Measurements from ENCODE around the gene TTC7B. TPM values are rescaled to one million over a fixed set of nuclear protein-coding genes. Genes with fewer than 3 reads are reported as not detected.

The TTC7B gene
- total RNA-seq, 4 donors from 2014 or later = 35.0 to 78.7 (median 36.8) TPM

GRCh38 chr14:90644882-90645281 is 171.3 kb downstream of the TTC7B start:
- DNase-seq = peak; percentile 40 to 71
- Histone ChIP-seq H3K9me3 (no peaks in the 10 kb centered on the region), H3K27me3 (no peaks in the 10 kb centered on the region), H3K4me3 (no peak overlapping the region), H3K4me1 (peaks cover 40 to 41% of the 10 kb centered on the region in 2 donors), H3K36me3 (no peaks in the 10 kb centered on the region), H3K27ac (peak overlapping the region; percentile 71 to 85 (median 78))
- peak; percentile 83 to 89 for ATAC-seq
- intact Hi-C loops (cut with DNase I; ENCODE audit: low total_unique reads) = no loop called here
- in situ Hi-C loops (cut with MboI; ENCODE audit: low sequenced_read_pairs in 4 of 4) = no loop called here
- no peak for TF ChIP-seq CTCF (IDR thresholded peaks at IDR 0.05 in 4 of 5, conservative IDR thresholded peaks at IDR 0.05 in 1 of 5)
- no peak for TF ChIP-seq POLR2A (IDR thresholded peaks at IDR 0.05)

GRCh38 chr14:90643982-90644670 is 172.1 kb downstream of the TTC7B start:
- no peak for DNase-seq
- in situ Hi-C loops (cut with MboI; ENCODE audit: low sequenced_read_pairs in 4 of 4) = no loop called here
- no peak for ATAC-seq
- Histone ChIP-seq H3K27ac (peak overlapping the region; percentile 71 to 85 (median 78)), H3K27me3 (no peaks in the 10 kb centered on the region), H3K36me3 (no peaks in the 10 kb centered on the region), H3K4me1 (peaks cover 40 to 41% of the 10 kb centered on the region in 2 donors), H3K4me3 (no peak overlapping the region), H3K9me3 (no peaks in the 10 kb centered on the region)
- intact Hi-C loops (cut with DNase I; ENCODE audit: low total_unique reads) = no loop called here
- TF ChIP-seq POLR2A (IDR thresholded peaks at IDR 0.05) (no peak), CTCF (IDR thresholded peaks at IDR 0.05 in 4 of 5, conservative IDR thresholded peaks at IDR 0.05 in 1 of 5) (no peak)

GRCh38 chr14:90642244-90642717 is 173.9 kb downstream of the TTC7B start:
- Histone ChIP-seq H3K27me3 (no peaks in the 10 kb centered on the region), H3K27ac (peak overlapping the region; percentile 14 to 41 (median 30)), H3K4me3 (no peak overlapping the region), H3K4me1 (peaks cover 40 to 41% of the 10 kb centered on the region in 2 donors), H3K9me3 (no peaks in the 10 kb centered on the region), H3K36me3 (no peaks in the 10 kb centered on the region)
- in situ Hi-C loops (cut with MboI; ENCODE audit: low sequenced_read_pairs in 4 of 4) = no loop called here
- TF ChIP-seq POLR2A (IDR thresholded peaks at IDR 0.05) (no peak), CTCF (IDR thresholded peaks at IDR 0.05 in 4 of 5, conservative IDR thresholded peaks at IDR 0.05 in 1 of 5) (no peak)
- DNase-seq (no peak), ATAC-seq (no peak)
- intact Hi-C loops (cut with DNase I; ENCODE audit: low total_unique reads) = no loop called here

- peak overlapping the region; percentile 30 to 41 (median 39) for H3K27ac ChIP-seq
- no peak overlapping the region for H3K4me3 ChIP-seq
- no peak for TF ChIP-seq POLR2A (IDR thresholded peaks at IDR 0.05)
- ATAC-seq (no peak), DNase-seq (no peak)
- intact Hi-C loops (cut with DNase I; ENCODE audit: low total_unique reads) (no loop called here), in situ Hi-C loops (cut with MboI; ENCODE audit: low sequenced_read_pairs in 4 of 4) (no loop called here)
- H3K27me3 ChIP-seq = no peaks in the 10 kb centered on the region
- H3K9me3 ChIP-seq = no peaks in the 10 kb centered on the region
- peaks cover 40 to 41% of the 10 kb centered on the region in 2 donors for H3K4me1 ChIP-seq
- no peaks in the 10 kb centered on the region for H3K36me3 ChIP-seq
Observed at GRCh38 chr14:90641615-90642243, 174.5 kb downstream of the TTC7B start.

GRCh38 chr14:90641168-90641567 is 175.1 kb downstream of the TTC7B start:
- DNase-seq (no peak), ATAC-seq (no peak)
- Histone ChIP-seq H3K27me3 (no peaks in the 10 kb centered on the region), H3K4me1 (peaks cover 38 to 40% of the 10 kb centered on the region in 2 donors), H3K36me3 (no peaks in the 10 kb centered on the region), H3K27ac (peak overlapping the region; percentile 22 to 41 (median 34)), H3K4me3 (no peak overlapping the region), H3K9me3 (no peaks in the 10 kb centered on the region)
- no peak for TF ChIP-seq CTCF (IDR thresholded peaks at IDR 0.05 in 4 of 5, conservative IDR thresholded peaks at IDR 0.05 in 1 of 5)
- TF ChIP-seq POLR2A (IDR thresholded peaks at IDR 0.05) = no peak
- in situ Hi-C loops (cut with MboI; ENCODE audit: low sequenced_read_pairs in 4 of 4) (no loop called here), intact Hi-C loops (cut with DNase I; ENCODE audit: low total_unique reads) (no loop called here)

All from gastrocnemius medialis (tissue), 4 donors.